Hematopoietic multipotent progenitor cell (in vitro differentiated cells): ENCODE measurements around the gene SNX30. TPM values are rescaled to one million over a fixed set of nuclear protein-coding genes. Genes with fewer than 3 reads are reported as not detected.

Experiments used
- DNase-seq, 3 donors: peaks; one replicate each; pipeline ENCODE4 v3.0.0-alpha.2; 2011 to 2015; ENCODE audit warnings: low read depth in 2 of 3, low spot score in 2 of 3
- total RNA-seq: library from RNA; depleted of rRNA; stranded (reverse); fragments of >200 nt; gene quantifications from one replicate; pipeline ENCODE4 v1.2.3, GENCODE V29; 2012

SNX30 gene
- total RNA-seq, 1 donor, result 4.6 TPM

- no peak for DNase-seq
These were observed 27.4 kb downstream of the SNX30 start for GRCh38 chr9:112777914-112778313.

GRCh38 chr9:112780450-112781036 is 30.0 kb downstream of the SNX30 start:
- DNase-seq, result no peak

DNA sequence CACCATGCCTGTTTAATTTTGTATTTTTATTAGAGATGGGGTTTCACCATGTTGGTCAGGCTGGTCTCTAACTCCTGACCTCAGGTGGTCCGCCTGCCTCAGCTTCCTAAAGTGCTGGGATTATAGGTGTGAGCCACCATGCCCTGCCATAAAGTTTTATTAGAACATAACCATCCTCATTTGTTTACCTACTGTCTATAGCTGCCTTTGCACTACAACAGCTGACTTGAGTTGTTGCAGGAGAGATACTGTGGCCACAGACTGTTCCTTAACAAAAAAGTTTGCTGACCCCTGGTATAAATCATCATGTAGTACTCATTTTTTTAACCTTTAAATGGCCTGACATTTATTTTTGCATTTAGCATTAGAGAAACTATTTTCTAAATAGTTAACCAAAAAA is 31.7 kb downstream of the SNX30 start:
- no peak for DNase-seq

- no peak for DNase-seq
These were observed 33.0 kb downstream of the SNX30 start for GRCh38 chr9:112783551-112783954.

- no peak for DNase-seq
These were observed 33.6 kb downstream of the SNX30 start for GRCh38 chr9:112784020-112784785.

- DNase-seq, result no peak
These were observed 35.4 kb downstream of the SNX30 start for GRCh38 chr9:112785986-112786385.

DNA sequence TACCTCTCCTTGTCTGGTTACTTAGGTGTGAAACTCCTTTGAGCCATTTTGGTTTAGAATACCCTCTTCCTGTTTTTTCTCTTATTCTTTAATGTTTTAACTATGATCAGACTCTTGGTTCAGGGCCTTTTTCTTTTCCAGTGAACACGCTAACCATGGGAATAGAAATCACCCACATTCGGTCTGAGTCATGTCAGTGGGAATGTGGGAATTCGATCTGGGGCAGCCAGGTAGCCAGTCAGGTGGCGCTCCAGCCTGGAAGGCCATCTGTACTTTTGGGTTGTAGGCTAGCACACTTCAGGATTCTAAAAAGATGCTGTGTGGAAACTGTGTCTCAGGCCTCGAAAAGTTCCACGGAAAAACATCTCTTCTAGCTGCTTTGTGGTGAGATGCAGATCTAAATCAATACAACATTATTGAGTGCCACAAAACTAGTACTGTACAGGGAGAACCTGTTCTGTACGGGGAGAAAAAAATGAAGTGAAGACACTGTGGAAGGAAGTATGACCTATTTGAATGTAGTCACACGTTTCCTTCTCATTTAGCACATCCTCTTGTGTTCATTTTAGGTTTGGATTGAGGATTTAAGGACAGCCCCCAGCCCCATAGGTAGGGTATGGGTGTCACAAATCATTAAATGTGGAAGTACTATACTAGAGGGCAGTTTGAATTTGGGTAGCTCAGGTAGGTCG is 36.4 kb downstream of the SNX30 start:
- DNase-seq, result no peak

GRCh38 chr9:112787978-112788377 is 37.4 kb downstream of the SNX30 start:
- no peak for DNase-seq

DNA sequence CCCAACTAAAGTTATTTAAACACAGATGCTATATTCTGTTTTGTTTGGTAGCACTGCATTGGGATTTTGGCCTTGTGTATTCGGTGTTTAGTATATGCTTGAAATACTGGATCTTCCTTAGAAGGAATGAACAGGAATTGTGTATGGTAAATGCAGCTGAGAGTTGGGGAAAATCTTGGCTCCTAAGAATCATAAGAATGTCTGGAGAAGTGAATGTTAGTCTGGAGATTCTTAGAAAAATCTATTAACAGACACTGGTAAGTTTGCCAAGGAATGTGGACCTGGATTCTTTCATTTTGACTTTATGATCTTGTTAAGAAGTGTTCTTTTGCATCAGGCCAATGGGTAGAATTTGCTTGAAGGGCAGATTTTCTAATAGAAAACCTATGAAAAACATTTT is 38.9 kb downstream of the SNX30 start:
- no peak for DNase-seq

- no peak for DNase-seq
These were observed 39.6 kb downstream of the SNX30 start for GRCh38 chr9:112789891-112790774.

DNA sequence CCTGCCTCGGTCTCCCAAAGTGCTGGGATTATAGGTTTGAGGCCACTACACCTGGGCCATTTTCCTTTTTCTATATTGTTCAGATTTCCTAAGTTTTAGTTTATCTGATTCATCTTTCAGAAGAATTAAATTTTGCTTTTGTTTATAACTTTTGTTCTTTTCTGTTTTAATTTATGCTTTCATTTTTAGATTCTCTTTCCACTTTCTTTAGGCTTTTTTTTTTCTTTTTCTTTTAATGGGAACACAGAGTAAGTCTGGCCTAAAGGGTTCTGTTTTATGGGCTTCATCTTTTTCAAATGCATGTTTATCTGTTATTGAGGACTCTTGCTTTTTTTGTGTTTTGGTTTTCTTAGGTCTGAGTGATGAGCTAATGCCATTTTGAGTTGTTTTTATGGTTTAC is 42.1 kb downstream of the SNX30 start:
- DNase-seq, result no peak

DNA sequence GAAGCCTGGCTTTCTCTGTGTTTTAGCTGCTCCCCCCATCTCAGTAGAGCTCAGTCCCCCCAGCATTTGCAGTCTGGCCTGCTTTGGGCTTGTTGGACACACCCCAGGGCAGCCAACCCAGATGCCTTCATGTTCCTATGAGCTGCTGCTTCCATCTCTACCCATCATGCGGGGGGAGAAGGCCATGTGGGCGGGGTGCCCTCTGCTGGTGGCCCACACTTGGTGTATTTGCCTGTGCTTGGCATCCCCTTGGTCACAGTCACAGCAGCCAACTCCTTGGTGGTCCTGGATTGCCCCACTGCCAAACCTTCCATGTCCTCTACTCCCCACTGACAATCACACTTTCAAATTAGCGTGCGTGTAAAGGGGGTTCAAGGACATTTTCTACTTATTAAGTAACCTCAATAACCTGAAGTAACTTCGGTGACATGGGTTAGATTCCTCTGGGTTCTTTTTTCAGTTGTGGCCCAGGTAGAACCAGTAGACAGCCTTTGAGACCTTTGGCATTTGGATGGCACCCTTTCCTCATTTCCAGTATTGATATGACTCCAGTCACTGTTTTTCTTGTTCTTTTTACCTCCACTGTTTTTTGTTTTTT is 42.8 kb downstream of the SNX30 start:
- DNase-seq, result peak; percentile 55 to 86 (median 75)

DNA sequence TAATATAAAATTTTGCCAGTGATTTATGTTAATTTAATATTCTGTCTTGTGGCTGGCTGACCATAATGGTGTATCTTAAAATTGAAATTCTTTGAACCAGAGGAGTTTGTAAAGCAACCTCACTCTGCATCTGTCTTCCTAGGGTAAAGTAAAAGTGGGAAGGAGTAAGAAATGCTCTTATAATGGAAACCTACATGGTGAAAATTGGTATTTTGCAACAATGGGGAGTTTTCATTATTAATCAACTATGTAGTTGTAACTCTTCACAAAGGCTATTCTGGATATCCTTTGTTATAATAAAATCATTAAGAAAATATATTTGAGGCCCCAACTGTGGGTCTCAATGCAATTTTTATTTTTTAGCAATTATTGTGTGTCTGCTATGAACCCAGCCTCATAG is 44.2 kb downstream of the SNX30 start:
- DNase-seq, result no peak

GRCh38 chr9:112795921-112796320 is 45.4 kb downstream of the SNX30 start:
- DNase-seq, result no peak

DNA sequence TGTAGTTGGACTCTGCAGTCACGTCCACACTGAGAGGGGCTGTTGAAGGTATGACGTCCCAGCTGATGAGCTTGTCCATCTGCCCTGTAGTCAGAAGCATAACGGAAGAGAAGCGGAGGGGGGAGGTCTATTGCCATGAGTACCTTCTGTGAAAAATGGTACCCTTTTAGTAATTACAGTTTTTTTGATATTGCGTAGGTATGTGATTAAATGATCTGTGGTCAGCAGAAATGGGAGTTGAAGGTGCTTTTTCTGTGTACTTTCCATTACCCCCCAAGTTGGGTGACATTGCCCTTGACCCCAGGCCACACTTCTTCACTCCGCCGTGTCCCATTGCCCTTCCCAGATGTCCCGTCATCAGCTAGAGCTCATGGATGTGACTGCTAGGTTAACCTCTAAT is 45.9 kb downstream of the SNX30 start:
- DNase-seq, result no peak

GRCh38 chr9:112809351-112809848 is 58.8 kb downstream of the SNX30 start:
- peak in 1 of 3 donors; percentile 40 for DNase-seq

DNA sequence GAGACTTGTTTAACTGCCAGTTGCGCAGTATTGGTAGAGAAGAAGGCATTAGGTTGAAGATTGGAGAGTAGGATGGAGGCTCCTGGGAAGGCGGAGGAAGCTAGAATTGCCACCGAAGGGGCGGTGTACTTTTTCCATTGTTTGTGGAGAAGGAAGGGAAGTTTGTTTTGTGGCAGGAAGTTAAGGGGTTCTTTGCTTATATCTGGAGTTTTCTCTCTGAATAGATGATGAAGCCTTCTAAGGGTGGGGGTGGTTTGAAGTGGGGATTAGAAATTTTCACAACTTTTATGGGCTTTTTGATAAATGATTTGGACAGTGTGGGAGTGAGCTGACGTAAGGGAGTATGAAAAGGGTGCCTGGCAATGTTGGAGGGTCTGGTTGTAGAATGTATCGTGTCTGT is 59.3 kb downstream of the SNX30 start:
- DNase-seq, result no peak

DNA sequence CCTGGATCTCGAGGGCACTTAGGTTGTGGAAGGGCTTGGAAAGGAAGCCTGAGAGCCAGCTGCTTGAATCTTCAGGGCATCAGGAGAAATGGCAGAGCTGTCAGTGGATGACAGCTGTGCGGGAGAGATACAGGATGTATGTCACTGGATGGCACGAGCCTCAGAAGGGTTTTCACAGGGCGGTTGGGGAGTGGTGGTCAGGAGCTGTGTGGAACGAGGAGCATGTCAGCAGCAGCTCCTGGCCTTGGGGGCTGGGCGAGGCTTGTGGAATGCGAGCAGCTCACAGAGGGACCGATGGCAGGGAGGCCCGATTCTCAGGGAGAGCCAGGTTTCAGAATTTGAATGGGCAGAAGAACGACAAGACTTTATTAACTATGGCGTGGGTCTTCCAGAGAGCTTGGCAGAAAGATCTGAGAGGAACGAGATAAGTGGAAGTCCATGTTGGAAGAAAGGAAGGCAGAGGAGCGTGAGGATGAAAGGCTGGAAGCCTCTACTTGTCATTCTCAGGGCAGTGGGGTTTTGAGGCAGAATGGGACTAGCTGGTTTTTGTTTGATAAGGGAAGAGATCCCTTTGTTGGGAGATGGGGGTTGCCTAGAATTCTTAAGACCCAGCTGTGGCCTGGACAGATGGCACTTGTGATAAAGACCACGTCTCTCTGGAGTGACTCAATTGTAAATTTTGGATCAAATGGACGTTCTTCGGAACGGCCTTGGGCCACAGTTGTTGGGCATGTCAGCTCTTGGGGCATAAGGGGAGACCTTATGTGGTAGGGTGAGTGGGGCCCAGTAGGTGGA is 60.3 kb downstream of the SNX30 start:
- no peak for DNase-seq

DNA sequence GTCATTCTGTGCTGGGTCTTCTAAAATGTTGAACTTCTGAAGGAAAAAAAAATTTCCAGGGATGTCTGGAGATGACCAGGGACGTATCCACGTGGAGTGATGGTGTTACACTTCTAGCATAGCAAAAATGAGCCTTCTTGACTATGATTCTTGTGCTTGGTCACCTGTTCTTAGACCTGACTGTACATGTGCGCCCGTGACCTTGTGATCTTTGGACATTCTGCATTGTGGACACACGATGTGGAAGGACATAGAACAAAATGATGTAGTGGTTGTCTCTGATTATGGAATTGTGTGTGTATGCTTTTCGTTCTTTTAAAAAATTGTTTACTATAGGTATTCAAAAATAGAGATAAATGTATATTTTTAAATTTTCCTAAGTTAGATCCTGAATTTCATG is 61.0 kb downstream of the SNX30 start:
- no peak for DNase-seq

- DNase-seq, result no peak
These were observed 65.3 kb downstream of the SNX30 start for GRCh38 chr9:112815868-112816267.
